Endothelial cell of umbilical vein (primary cell): ENCODE measurements around the gene YARS1.

ENCODE experiments used
- GATA2 ChIP-seq: IDR thresholded peaks from 2 replicates; pipeline ENCODE4 v1.7.0; 2011; ENCODE audit warnings: low read depth, mild to moderate bottlenecking, moderate library complexity, mixed read lengths, low read length; ENCODE audit not compliant: insufficient read length, insufficient read depth
- TF ChIP-seq, protein P1 (sequence below), 2 donors: IDR thresholded peaks; 1 replicate in 1 of 2; 2 replicates in 1 of 2; pipeline ENCODE4 v1.5.1; 2011; ENCODE audit warnings: low read length in 2 of 2, mild to moderate bottlenecking in 2 of 2, moderate library complexity in 2 of 2, control low read depth in 1 of 2, inconsistent platforms in 1 of 2, low read depth in 1 of 2; ENCODE audit not compliant: insufficient read depth in 1 of 2; ENCODE audit errors: extremely low read depth in 1 of 2

GRCh38 chr1:32863881-32864245 lies 46.7 kb upstream of the YARS1 start:
- TF ChIP-seq, protein P1, sequence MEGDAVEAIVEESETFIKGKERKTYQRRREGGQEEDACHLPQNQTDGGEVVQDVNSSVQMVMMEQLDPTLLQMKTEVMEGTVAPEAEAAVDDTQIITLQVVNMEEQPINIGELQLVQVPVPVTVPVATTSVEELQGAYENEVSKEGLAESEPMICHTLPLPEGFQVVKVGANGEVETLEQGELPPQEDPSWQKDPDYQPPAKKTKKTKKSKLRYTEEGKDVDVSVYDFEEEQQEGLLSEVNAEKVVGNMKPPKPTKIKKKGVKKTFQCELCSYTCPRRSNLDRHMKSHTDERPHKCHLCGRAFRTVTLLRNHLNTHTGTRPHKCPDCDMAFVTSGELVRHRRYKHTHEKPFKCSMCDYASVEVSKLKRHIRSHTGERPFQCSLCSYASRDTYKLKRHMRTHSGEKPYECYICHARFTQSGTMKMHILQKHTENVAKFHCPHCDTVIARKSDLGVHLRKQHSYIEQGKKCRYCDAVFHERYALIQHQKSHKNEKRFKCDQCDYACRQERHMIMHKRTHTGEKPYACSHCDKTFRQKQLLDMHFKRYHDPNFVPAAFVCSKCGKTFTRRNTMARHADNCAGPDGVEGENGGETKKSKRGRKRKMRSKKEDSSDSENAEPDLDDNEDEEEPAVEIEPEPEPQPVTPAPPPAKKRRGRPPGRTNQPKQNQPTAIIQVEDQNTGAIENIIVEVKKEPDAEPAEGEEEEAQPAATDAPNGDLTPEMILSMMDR (IDR thresholded peaks at IDR 0.05; ENCODE audit: extremely low read depth in 1 of 2, insufficient read depth in 1 of 2, low read depth in 1 of 2, low read length in 2 of 2), result no peak
- TF ChIP-seq GATA2, result no peak
